Measurements from ENCODE around the gene GRID2. TPM values are rescaled to one million over a fixed set of nuclear protein-coding genes. Genes with fewer than 3 reads are reported as not detected.

Gene GRID2
- total and polyA plus RNA-seq, 9 of the 15 experiments (the other 6 are each of a cell fraction or from before 2014, with no cell fraction given): 0.04 TPM; not detected in 7

DNA sequence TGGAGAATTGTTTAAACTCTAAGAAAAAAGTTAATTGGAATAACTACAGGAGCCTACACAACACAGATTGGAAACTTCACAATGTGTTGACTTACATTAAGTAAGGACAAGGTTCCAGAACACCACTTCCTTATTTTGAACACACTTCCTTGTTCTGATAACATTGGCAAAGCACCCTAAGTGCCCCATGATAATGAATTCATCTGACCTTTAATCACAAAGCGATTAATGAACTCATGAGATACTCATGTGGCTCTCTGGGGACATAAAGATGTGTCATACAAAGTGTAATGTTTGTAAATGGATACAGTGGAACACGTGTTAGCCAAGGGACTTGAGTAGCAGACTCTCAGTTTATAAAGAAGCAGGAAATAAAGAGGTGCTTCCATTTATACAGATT, 1455.7 kb downstream of the GRID2 start:
- H3K4me2 ChIP-seq (ENCODE audit: insufficient read depth, low read length): no peak overlapping the region
- no peak overlapping the region for H3K4me3 ChIP-seq
- H3K9me1 ChIP-seq (ENCODE audit: control insufficient read depth, insufficient read depth, low read length): no peaks in the 10 kb centered on the region
- BruUV-seq (replicated peaks): no TSS peak
- no peak overlapping the region for H3K27ac ChIP-seq (ENCODE audit: extremely low read depth, low read depth, low read length)
- TF ChIP-seq SPI1 (IDR thresholded peaks at IDR 0.05; ENCODE audit: borderline replicate concordance, low read depth, low read length) (peak; percentile 25; the same call in 1 of the 2 replicates), MCM5 (IDR thresholded peaks at IDR 0.05; ENCODE audit: low read depth) (no peak), BMI1 (IDR thresholded peaks at IDR 0.05; ENCODE audit: low read length) (no peak), C11orf30 (IDR thresholded peaks at IDR 0.05; ENCODE audit: low read depth) (no peak), OTX1 (CRISPR knock-in tag; IDR thresholded peaks at IDR 0.05) (no peak)
- TF ChIP-seq, protein P1, sequence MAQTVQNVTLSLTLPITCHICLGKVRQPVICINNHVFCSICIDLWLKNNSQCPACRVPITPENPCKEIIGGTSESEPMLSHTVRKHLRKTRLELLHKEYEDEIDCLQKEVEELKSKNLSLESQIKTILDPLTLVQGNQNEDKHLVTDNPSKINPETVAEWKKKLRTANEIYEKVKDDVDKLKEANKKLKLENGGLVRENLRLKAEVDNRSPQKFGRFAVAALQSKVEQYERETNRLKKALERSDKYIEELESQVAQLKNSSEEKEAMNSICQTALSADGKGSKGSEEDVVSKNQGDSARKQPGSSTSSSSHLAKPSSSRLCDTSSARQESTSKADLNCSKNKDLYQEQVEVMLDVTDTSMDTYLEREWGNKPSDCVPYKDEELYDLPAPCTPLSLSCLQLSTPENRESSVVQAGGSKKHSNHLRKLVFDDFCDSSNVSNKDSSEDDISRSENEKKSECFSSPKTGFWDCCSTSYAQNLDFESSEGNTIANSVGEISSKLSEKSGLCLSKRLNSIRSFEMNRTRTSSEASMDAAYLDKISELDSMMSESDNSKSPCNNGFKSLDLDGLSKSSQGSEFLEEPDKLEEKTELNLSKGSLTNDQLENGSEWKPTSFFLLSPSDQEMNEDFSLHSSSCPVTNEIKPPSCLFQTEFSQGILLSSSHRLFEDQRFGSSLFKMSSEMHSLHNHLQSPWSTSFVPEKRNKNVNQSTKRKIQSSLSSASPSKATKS (CRISPR knock-in tag; IDR thresholded peaks at IDR 0.05): no peak
- CTCF ChIA-PET (ENCODE audit: low intra/inter-chr PET ratio): no interaction called here
- 3% methylated on average over 2 of the region's 2 CpGs for WGBS (ENCODE audit: insufficient coverage, low coverage, missing lambda C conversion rate)
- no peak for DNase-seq (ENCODE audit: extremely low read depth in 1 of 4, low spot score in 3 of 4)
- intact Hi-C loops (cut with micrococcal nuclease): no loop called here
- POLR2A ChIA-PET: no interaction called here
- H3K27me3 ChIP-seq (ENCODE audit: control insufficient read depth in 2 of 2, insufficient read depth in 2 of 2, low read length in 2 of 2): no peaks in the 10 kb centered on the region
- ATAC-seq: no peak
- FAIRE-seq: no peak
- no peak overlapping the region for H2AFZ ChIP-seq (ENCODE audit: low read depth, low read length)
- in situ Hi-C loops (cut with MboI): no loop called here
- H3K9me3 ChIP-seq (replicated peaks; ENCODE audit: control insufficient read depth, insufficient read depth, low read depth, low read length): no peaks in the 10 kb centered on the region
- H3K4me1 ChIP-seq (replicated peaks in 1 of 2; ENCODE audit: control insufficient read depth in 2 of 2, insufficient read depth in 2 of 2, low read length in 2 of 2): no peaks in the 10 kb centered on the region
- H3K9ac ChIP-seq (ENCODE audit: insufficient read depth in 1 of 2, low read depth in 2 of 2, low read length in 2 of 2): no peak overlapping the region
- H4K20me1 ChIP-seq (replicated peaks; ENCODE audit: control insufficient read depth, insufficient read depth, low read length): no peaks in the 10 kb centered on the region
- no peaks in the 10 kb centered on the region for H3K79me2 ChIP-seq (ENCODE audit: control insufficient read depth, insufficient read depth, low read length)
- no peaks in the 10 kb centered on the region for H3K36me3 ChIP-seq (ENCODE audit: control insufficient read depth, insufficient read depth, low read length)
